Measurements from ENCODE around the gene CASP9.
"Not testable (repeated sequence)": the region's sequence is repeated elsewhere in the genome, so short reads cannot be mapped to it uniquely, and the experiment has no call there.

Gene CASP9

DNA sequence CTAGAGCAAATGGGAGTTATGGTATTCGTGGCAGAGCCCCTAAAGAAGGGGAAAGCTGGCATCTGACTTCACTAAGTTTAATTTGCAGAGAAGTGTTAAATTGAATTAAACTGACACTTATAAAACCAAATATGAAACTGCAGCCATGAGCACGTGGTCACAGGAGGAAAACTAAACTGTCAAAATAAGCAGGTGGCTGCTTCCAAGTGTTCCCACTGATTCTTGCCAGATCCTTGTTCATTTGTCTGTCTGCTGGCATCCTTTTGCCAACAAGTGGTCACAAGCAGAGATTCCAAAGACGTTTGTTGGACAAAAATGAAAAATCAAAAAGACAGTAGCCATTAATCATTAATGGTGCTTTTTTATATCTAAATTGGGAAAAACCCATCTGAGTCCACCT lies 54.7 kb downstream of the CASP9 start:
- DNase-seq (ENCODE audit: low spot score) = no peak

DNA sequence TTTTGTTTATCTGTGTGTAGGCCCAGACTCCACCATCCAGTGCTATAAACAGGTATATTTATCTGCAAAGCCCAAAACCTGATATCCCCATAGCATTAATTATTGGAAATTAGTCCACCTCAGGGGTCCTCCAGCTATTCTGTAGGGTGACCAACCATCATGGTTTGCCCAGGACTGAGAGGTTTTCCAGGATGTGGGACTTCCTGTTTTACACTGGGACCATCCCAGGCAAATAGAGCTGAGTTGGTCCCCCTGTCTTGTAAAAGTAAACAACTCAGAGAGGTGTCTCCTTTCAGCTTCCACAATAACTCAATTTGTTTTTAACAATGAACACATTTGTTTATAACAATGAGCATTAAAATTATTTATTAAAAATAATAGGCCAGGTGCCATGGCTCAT lies 55.9 kb downstream of the CASP9 start:
- no peak for DNase-seq (ENCODE audit: low spot score)

DNA sequence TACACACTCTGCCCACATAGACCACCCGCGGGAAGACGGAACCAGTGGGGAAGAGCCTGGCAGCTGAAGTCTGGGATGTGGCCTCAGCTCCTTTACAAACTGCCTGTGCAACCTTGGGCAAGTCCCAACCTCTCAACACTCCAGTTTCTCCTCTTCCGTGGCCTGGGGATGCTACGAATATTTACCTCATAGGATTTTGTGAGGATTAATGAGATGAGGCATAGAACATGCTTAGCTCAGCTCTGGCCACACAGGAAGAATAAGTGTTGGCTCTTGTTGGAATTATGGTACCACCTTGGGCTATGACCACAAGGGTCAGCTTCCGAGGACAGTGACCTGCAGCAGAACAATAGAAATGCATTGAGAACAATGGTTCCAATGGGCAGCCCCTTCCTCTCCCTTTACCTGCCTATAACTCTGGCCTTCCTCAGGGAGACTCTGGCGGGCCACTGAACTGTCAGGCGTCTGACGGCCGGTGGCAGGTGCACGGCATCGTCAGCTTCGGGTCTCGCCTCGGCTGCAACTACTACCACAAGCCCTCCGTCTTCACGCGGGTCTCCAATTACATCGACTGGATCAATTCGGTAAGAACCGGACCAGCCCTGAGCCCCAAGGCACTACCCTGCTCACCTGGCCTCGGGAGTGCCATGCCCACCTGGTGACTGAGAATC lies 56.9 kb downstream of the CASP9 start:
- DNase-seq (ENCODE audit: low spot score) = not testable (repeated sequence)

DNA sequence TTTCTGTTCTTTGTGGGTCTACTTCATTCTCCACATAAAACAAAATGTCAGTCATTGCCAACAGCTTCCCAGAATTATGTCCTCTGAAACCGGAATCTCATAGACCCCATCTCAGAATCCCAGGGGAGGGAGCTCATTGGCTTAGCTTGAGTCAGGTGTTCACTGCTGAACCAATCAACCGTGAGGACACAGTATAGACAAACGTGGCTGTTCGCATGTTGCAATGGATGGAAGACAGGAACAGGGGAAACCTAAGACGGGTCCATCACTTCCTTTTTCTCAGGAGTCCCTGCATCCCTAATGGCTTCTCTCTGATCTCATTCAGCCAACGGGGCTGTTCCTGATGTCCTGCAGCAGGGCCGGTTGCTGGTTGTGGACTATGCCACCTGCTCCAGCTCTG lies 58.3 kb downstream of the CASP9 start:
- DNase-seq (ENCODE audit: low spot score) = no peak

DNA sequence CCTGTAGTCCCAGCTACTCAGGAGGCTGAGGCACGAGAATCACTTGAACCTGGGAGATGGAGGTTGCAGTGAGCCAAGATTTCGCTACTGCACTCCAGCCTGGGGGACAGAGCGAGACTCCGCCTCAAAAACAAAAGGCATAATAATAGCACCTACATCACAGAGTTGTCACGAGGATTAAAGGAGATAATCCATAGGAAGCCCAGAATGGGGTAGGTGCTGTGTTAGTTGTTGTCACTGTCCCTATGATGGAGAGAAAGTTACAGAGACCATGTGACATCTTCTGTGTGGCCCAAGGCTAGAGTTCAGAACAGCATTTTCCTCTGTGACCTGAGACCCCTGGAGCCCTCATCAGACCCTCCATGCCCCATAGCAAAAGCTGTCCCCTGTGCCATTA lies 60.1 kb downstream of the CASP9 start:
- DNase-seq (ENCODE audit: low spot score) = not testable (repeated sequence)

DNA sequence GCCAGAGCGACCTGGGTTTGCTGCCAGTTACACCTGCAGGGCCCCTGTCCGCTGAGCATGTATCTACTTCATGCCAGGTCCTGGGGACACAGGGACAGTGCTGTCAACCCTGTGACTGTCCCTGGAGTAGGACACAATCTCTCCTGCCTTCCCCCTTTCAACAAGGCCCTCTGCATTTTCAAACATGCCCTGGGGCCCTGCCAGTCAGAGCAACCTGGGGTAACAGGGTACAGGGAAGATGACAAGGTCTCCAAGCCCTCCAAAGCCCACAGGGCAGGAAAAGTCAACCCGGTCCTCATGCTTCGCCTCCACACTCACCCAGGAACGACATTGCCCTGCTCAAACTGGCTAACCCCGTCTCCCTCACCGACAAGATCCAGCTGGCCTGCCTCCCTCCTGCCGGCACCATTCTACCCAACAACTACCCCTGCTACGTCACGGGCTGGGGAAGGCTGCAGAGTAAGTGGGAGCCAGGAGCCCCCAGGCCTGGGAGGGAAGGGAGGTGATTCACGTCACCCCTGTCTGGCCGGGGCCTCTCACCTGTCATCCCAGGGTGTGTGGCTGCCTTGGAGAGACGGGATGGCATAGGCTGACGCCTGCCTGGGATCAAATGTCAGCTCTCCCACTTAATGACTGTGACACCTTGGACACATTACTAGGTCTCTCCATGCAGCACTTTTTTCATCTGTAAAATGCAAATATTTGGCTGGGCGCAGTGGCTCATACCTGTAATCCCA lies 60.8 kb downstream of the CASP9 start:
- DNase-seq (ENCODE audit: low spot score) = not testable (repeated sequence)

DNA sequence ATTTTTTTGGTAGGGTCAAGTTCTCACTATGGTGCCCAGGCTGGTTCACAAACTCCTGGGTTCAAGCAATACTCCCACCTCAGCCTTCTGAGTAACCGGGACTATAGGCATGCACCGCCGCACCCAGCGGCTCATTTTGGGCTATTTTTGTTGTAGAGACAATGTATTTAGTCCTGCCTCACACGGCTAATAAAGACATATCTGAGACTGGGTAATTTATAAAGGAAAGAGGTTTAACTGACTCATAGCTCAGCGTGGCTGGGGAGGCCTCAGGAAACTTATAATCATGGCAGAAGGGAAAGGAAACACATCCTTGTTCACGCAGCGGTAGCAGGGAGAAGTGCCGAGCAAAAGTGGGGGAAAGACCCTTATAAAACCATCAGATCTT lies 63.3 kb downstream of the CASP9 start:
- no peak for DNase-seq (ENCODE audit: low spot score)

DNA sequence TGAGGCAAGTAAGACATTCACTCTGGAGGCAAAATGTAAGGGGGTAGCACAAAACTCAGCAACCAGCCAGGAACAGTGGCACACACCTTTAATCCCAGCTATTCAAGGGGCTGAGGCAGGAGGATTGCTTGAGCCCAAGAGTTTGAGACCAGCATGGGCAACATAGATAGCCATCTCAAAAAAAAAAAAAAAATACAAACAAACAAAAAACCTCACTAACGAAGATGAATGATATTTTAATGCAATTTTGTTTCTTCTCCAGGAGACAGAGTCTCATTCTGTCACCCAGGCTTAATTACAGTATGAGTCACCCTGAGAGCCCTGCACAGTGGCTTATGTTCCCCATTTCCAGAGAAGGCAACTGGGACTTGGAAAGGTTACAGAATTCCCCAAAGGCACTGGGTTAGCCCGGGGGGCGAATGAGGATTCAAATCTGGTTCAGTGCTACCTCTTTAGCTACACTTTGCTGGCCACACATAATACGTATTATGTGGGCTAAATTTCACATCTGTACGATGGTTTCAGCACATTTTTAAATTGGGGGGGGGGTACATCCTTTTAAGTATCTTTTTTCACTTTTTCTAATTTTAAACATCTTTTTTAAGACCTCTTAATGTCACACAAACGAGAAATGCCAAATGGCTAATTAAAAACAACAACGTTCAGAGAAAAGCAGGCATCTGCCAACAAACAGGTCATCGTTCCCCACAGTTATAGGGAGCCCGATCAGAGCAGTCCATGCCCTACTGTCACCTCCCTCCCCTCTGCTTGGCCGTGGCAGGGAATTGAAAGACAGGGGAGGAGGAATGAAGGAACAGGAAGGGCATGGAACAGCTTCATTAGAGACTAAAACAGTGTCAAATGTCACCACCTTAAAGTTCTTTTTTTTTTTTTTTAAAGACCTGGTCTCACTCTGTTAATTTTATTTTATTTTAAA lies 64.0 kb downstream of the CASP9 start:
- no peak for DNase-seq (ENCODE audit: low spot score)

DNA sequence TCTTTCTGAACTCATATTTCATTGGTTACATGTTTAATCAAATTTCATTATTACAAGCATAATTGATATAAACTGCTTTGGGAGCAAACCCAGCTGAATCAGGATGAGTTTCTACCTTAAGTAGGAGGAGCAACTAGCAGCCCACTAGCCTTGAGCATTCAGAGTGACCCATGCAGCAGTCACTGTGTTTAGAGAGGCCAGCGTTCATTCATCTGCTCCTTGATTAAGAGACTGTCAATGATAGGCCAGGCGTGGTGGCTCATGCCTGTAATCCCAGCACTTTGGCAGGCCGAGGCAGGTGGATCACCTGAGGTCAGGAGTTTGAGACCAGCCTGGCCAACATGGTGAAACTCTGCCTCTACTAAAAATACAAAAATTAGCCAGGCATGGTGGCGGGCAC lies 65.6 kb downstream of the CASP9 start:
- not testable (repeated sequence) for DNase-seq (ENCODE audit: low spot score)

DNA sequence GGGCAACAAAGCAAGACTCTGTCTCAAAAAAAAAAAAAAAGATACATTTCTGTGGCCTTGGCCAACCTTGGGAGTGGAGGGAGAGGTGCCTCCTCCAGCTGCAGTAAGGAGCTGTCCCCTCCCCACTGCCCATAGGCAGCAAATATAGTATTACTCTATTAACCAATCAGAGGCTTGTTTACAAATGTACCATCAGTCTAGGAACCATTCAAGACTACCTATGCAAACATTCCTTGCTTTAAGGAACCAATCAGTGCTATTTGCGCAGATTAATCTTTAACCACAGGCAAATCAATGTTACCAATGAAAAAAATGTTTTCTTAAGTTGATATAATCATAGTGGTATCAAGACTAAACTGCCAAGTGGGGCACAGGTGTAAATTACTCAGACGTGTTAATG lies 66.4 kb downstream of the CASP9 start:
- no peak for DNase-seq (ENCODE audit: low spot score)

DNA sequence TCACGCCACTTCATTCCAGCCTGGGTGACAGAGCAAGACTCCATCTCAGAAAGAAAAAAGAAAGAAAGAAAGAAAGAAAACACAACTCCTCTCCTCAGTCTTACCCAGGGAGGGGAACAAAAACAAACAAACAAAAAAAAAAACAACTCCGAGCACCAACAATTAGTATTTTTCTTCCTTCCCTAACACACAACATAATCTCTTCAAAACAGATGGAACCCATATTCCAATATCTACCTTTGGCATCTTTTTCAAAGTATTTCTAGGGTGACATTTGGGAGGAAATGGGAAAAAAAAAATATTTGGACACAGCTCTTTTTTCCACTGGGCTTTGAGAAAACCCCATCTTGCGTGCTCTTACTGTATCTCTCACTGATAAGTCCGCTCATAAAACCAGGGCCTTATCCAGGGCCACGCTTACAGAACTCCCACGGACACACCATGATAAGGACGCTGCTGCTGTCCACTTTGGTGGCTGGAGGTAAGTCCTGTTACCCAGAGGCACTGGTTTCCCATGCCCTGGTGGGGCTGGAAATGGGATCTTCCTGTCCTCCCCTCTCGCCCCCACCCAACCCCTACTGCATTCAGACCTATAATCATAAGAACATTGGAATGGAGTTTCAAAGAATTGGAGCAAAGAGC lies 67.6 kb downstream of the CASP9 start, which contains the start of gene CELA2A:
Gene CELA2A, plus strand, starts transcription at position 420 of the 642 bp plus-strand sequence. Its CDS starts 22 bp downstream, at position 442.
- no peak for DNase-seq (ENCODE audit: low spot score)

DNA sequence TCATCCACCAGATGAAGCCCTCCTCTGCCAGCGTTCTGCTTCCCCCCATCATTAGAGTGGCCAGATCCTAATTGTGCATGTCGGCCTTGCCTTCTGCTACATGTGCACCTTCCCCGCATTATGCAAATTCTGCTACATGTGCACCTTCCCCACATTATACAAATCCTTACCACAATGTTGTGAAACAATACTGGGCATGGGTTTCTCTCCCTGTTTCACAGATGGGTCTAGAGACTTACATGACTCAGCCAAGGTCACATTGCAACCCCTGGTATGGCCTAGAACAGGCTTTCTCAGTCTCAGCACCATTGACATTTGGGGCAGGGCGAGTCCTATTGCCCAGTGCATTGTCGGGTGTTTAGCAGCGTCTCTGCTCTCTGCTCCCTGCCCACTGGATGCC lies 68.5 kb downstream of the CASP9 start:
- no peak for DNase-seq (ENCODE audit: low spot score)

DNA sequence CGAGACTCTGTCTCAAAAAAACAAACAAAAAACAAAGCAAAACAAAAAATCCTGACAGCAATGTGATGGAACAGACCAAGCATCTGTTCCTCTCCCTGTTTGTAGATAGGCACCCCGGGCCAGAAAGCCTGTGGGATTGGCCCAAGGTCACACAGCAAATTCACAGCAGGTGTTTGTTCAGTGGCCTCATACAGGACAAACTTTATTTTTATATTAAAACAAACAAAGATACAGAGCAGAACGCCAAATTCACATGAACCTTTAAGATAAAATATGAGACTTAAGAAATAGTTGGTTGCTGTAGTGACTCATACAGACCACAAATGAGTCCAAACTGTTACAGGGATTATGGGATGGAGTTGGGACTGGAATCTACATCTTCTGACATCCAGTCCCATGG lies 69.8 kb downstream of the CASP9 start:
- DNase-seq (ENCODE audit: low spot score) = no peak

DNA sequence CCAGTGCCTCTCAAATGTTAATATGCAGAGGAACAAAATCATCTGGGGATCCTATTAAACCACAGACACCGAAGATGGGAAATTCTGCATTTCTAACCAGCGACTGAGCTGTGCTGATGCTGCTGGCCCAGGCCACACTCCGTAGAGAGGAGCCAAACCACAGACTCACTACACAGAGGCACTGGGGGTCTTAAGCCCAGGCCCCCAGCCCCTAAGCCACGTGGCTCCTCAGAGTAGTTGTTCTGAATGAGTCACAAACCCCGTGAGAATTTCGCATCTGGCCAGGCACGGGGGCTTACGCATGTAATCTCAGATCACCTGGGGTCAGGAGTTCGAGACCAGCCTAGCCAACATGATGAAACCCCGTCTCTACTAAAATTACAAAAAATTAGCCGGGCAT lies 70.3 kb downstream of the CASP9 start:
- DNase-seq (ENCODE audit: low spot score) = no peak

DNA sequence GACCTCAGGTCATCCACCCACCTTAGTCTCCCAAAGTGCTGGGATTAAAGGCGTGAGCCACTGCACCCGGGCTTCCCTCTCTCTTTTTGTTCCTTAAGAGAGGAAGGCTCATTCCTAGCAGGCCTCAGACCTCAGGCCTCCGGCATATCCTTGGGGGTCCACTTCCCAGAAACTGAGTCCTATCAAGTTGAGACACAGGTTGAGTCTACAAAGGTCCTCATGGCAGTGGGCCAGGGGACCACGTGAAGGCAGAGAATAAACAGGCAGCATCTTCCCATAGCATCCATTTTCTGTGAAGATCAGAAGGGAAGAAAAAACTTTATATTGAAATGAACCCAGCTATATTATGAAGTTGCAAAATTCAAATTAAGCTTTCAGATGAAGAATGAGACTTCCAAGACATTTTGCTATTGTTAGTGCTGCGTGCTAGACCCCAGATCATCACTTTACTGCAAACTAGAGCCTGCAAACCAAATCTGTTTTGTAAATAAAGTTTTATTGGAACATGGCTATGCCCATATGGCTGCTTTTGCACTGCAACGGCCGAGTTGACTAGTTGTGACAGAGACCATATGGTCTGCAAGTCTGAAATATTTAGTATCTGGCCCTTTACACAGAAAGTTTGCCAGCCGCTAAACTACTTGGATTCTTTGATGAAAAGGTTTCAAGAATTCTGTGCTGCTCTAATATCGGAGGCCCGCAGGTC lies 71.0 kb downstream of the CASP9 start:
- no peak for DNase-seq (ENCODE audit: low spot score)

DNA sequence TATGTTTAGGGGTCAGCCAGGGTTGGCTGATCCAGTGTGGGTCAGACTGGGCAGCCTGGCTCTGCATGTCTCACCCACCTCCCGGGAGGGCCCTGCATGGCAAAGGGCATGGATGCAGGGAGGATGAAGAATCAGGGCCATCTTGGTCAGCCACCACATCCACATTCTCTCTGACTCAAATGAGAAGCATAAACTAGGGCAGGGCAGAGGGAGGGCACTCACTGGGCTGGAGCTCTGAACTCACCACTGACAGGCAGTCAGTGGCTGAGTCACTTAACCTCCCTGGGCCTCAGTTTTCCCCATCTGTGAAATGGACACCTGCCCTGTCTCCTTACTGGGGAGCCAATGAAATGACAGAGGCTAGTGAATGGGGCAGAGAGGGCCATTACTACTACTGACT lies 71.8 kb downstream of the CASP9 start:
- no peak for DNase-seq (ENCODE audit: low spot score)

DNA sequence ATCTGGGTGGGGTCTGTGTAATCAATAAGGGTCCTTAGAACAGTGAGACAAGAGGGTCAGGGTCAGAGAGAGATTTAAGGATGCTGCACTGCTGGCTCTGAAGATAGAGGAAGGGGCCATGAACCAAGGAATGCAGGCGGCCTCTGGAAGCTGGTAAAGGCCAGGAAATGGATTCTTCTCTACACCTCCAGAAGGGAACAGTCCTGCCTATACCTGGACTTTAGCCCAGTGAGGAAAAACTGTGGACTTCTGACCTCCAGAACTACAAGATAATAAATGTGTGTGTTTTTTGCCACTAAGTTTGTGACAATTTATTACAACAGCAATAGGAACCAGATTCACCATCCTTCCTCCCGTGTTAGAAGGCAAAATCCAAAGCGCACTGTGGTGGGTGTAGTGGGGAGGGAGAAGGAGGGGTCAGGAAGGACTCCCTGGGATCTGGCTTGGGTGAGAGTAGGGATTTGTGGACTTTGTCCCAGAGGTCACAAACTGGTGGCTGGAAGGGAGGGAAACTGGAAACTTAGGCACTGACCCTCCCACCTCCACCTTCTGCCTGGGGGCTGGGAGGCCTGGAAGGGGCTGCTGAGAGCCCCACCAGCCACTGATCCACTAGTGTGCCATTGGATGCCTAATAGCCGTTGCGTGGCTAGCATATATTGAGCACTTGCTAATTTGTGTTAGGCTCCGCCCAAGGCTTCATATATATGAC lies 72.8 kb downstream of the CASP9 start:
- DNase-seq (ENCODE audit: low spot score) = no peak

DNA sequence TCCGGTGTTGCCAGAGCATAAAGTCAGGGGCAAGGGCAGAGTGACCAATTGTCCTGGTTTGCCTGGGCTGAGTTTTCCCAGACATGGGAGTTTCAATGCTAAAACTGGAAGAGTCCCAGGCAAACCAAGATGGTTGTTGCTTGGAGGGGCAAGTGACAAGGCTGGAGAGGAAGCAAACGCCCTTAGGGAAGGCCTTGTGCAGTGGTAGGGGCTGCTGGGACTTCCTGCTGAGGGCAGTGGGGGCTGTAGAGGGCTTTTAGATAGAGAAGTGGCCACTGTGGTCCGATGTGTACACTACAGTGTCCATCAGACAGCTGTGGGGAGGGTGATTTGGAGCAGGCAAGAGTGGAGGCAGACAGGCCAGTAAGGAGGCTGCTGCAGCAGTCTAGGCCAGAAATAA lies 74.4 kb downstream of the CASP9 start:
- no peak for DNase-seq (ENCODE audit: low spot score)

DNA sequence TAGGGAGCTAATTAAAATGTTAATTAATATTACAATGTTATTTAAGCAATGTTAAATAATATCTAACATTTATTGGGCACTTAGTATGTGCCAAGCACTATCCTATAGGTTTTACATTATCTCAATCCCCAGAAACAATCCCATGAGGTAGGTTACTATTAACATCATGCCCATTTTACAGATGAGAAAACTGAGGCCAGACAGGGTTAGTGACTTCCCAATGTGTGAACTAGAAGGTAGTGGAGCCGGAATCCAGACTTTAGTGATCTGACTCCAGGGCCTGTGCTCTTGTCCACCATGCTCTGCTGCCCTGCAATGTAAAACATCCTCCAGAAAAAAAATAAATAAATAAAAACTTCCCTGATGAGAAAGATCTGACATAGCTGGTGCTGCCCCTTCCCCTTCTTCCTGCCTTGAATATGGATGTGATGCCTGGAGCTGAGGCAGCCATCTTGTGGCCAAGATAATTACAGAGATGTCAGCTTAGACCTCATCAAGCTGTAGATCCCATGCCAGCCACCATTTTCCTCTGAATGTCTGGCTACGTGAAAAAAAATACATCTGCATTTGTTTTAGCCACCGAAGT lies 75.0 kb downstream of the CASP9 start:
- no peak for DNase-seq (ENCODE audit: low spot score)

DNA sequence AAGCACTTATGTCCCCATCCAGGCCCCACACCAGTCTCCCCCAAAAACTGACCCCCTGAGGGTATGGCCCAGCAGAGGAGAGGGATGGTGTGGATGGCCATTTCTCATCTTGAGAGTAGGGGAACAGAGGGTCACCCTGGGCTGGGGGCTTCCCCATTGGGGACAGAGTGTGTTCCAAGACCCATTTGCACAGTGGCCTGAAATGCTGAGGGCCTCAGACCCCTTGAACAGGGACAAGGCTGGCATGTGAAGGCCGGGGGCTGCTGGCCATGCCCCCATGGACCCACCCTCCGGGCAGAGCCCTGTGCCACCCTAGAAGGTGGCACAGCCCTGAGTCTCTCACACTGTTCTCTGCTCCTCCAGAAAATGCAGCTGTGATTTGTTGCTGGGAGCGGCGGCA lies 77.8 kb downstream of the CASP9 start:
- DNase-seq (ENCODE audit: low spot score) = no peak
